ENCODE measurements around the gene METAP2.

METAP2 gene

GRCh38 chr12:95460896-95461295 is 13.1 kb upstream of the METAP2 start:
- POLR2A ChIA-PET: interaction anchor here (1.4 kb wide), 1 partner anchor 13 kb away, joined by 8 read pairs; the partner anchor contains the start of gene METAP2
- TF ChIP-seq SALL2 (tag by site-specific recombination; IDR thresholded peaks at IDR 0.05; ENCODE audit: borderline replicate concordance) (no peak), RBAK (tag by site-specific recombination; IDR thresholded peaks at IDR 0.05) (no peak), ZNF404 (tag by site-specific recombination; IDR thresholded peaks at IDR 0.05) (no peak), BCL11B (tag by site-specific recombination; IDR thresholded peaks at IDR 0.05; ENCODE audit: low read depth) (no peak), ZFP41 (tag by site-specific recombination; IDR thresholded peaks at IDR 0.05; ENCODE audit: borderline replicate concordance) (no peak), ZNF501 (tag by site-specific recombination; IDR thresholded peaks at IDR 0.05) (no peak), GLIS2 (tag by site-specific recombination; IDR thresholded peaks at IDR 0.05) (no peak), ZSCAN16 (tag by site-specific recombination; IDR thresholded peaks at IDR 0.05) (no peak), ZNF639 (tag by site-specific recombination; IDR thresholded peaks at IDR 0.05) (no peak), ZNF280C (tag by site-specific recombination; IDR thresholded peaks at IDR 0.05) (no peak), ZFP69B (tag by site-specific recombination; IDR thresholded peaks at IDR 0.05) (no peak), ZNF747 (tag by site-specific recombination; IDR thresholded peaks at IDR 0.05) (no peak), ZBTB20 (tag by site-specific recombination; IDR thresholded peaks at IDR 0.05) (no peak), ZNF791 (tag by site-specific recombination; IDR thresholded peaks at IDR 0.05) (no peak), SCRT1 (tag by site-specific recombination; IDR thresholded peaks at IDR 0.05; ENCODE audit: borderline replicate concordance) (no peak), ZNF202 (tag by site-specific recombination; IDR thresholded peaks at IDR 0.05; ENCODE audit: borderline replicate concordance) (no peak), OVOL3 (tag by site-specific recombination; IDR thresholded peaks at IDR 0.05) (no peak), YY2 (tag by site-specific recombination; IDR thresholded peaks at IDR 0.05) (no peak), ZFHX2 (tag by site-specific recombination; conservative IDR thresholded peaks at IDR 0.05) (no peak)
- CTCF ChIA-PET: no interaction called here
- Histone ChIP-seq H3K4me1 (ENCODE audit: control insufficient read depth, insufficient read depth, low read length) (no peaks in the 10 kb centered on the region), H3K27ac (ENCODE audit: extremely low read depth, low read depth, low read length) (no peak overlapping the region), H3K36me3 (ENCODE audit: control insufficient read depth in 2 of 2, insufficient read depth in 1 of 2, low read length in 2 of 2) (no peaks in the 10 kb centered on the region), H3K4me3 (ENCODE audit: low read depth, low read length) (no peak overlapping the region), H3K9me3 (ENCODE audit: control insufficient read depth, insufficient read depth, low read depth, low read length) (no peaks in the 10 kb centered on the region)

GRCh38 chr12:95462081-95462480 is 11.9 kb upstream of the METAP2 start:
- Histone ChIP-seq H3K9me3 (ENCODE audit: control insufficient read depth, insufficient read depth, low read depth, low read length) (no peaks in the 10 kb centered on the region), H3K4me1 (ENCODE audit: control insufficient read depth, insufficient read depth, low read length) (no peaks in the 10 kb centered on the region), H3K36me3 (ENCODE audit: control insufficient read depth in 2 of 2, insufficient read depth in 1 of 2, low read length in 2 of 2) (no peaks in the 10 kb centered on the region), H3K4me3 (ENCODE audit: low read depth, low read length) (no peak overlapping the region), H3K27ac (ENCODE audit: extremely low read depth, low read depth, low read length) (no peak overlapping the region)
- POLR2A ChIA-PET: no interaction called here
- TF ChIP-seq ZNF266 (tag by site-specific recombination; IDR thresholded peaks at IDR 0.05; ENCODE audit: low read depth) (no peak), ZNF521 (tag by site-specific recombination; IDR thresholded peaks at IDR 0.05) (no peak), ZNF561 (tag by site-specific recombination; IDR thresholded peaks at IDR 0.05; ENCODE audit: borderline replicate concordance) (no peak), YY2 (tag by site-specific recombination; IDR thresholded peaks at IDR 0.05) (no peak), ZXDB (tag by site-specific recombination; IDR thresholded peaks at IDR 0.05) (no peak), EGR2 (tag by site-specific recombination; IDR thresholded peaks at IDR 0.05; ENCODE audit: low read depth) (no peak), SCRT1 (tag by site-specific recombination; IDR thresholded peaks at IDR 0.05; ENCODE audit: borderline replicate concordance) (no peak), ZFHX2 (tag by site-specific recombination; conservative IDR thresholded peaks at IDR 0.05) (no peak), ZNF133 (tag by site-specific recombination; IDR thresholded peaks at IDR 0.05) (no peak), ZNF529 (tag by site-specific recombination; IDR thresholded peaks at IDR 0.05; ENCODE audit: insufficient replicate concordance) (no peak), ZNF404 (tag by site-specific recombination; IDR thresholded peaks at IDR 0.05) (no peak), GLI2 (tag by site-specific recombination; IDR thresholded peaks at IDR 0.05; ENCODE audit: borderline replicate concordance, low read depth) (no peak)
- CTCF ChIA-PET: no interaction called here

Data from HEK293 (cell line).